Activated CD4-positive, alpha-beta T cell treated with anti-CD3 and anti-CD28 coated beads, Interleukin-2, amount 50 U/mL, for 4 hours (primary cell): ENCODE measurements around the gene FBN1.

Source experiments
- DNase-seq, 2 experiments: peaks; one replicate each; pipeline ENCODE4 v3.0.0-alpha.2; 2020

Gene FBN1

DNA sequence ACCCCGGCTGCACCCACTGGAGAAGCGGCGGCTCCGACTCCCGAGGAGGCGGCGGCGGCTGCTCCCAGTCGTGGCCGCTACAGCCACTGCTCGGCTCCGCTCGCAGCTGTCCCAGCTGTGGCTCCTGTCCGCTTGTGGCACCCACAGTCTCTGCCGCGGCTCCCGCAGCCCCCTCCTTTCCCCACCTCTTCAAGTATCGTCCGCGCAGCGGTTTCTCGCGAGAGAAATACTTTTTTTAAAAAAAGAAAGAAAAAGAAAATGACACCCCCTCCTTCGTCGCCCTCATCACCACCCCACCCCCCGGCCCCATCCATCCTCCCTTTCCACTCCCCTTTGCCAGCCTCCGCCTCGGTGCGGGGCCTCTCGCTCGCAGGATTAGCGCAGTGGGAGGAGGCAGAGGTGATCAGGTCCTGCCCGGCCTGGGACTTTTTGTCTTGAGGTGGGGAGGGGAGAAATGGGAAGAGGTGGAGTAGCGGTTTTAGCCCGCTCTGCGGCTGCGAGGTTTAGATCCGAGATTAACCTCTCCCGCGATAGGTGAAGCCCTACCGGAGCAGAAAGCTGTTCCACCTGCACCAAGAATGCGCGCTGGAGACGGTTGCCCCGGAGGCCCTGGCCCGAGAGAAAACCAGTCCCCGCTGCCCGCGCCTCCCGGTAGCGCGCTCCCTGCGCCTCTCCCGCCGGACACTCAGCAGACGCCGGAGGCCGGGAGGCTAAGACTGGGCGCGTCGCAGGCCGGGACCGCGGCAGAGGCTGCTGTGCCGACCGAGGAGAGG is at the start of gene FBN1:
Gene FBN1 (minus strand): TSS at position 152 of the 773 bp plus-strand sequence. CDS start 940 bp downstream, outside the sequence.
- no peak for DNase-seq

DNA sequence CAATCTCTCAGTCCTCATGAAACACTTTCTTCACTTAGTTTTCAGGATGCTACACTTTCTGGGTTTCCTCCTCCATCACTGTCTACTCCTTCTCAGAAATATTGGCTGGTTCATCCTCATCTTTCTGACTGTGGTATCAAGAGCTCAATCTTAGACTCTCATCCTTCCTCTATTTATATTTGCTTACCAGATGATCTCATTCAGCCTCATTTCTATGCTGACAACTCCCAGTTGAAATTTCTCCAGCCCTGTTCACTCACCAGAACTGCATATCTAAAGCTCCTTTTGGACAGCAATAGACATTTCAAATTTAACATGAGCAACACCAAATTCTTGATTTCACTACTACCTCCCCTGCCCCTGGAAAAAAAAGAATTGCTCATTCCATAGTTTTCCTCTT is 48.0 kb upstream of the FBN1 start:
- DNase-seq: no peak

DNA sequence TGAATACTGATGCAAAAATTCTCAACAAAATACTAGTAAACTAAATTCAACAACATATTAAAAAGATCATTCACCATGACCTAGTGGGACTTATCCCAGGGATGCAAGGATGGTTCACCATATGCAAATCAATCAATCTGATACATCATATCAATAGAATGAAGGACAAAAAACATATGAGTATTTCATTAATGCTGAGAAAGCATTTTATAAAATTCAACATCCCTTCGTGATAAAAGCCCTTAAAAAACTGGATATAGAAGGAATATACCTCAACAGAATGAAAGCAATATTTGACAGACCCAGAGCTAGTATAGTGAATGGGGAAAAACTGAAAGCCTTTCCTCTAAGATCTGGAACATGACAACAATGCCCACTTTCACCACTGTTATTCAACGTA is 43.0 kb upstream of the FBN1 start:
- DNase-seq: no peak

DNA sequence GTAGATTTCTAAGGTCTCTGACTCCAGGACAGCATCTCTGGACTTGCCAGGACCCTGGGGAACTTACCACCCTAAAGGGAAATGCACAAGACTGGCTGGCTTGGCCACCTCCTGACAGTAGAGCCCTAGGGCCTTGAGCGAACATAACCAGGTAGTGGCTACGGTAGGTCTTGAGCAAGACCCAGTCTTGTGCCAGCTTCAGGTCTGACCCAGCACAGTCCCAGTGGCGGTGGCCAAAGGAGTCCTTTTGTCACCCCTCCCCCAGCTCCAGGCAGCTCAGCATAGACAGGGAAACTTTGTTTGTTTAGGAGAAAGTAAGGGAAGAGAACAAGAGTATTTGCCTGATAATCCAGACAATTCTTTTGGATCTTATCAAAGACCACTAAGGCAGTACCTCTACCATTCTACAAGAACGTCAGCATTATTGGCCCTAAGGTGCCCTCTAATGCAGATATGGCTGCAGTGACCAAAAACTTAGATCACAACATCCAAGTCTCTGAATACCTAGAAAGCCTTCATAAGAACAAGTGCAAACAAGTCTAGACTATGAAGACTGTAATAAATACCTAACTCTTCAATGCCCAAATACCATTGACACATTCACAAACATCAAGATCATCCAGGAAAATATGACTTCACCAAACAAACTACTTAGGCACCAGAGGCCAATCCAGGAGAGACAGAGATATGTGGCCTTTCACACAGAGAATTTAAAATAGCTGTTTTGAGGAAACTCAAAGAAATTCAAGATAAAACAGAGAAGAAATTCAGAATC is 38.7 kb upstream of the FBN1 start:
- DNase-seq: no peak

DNA sequence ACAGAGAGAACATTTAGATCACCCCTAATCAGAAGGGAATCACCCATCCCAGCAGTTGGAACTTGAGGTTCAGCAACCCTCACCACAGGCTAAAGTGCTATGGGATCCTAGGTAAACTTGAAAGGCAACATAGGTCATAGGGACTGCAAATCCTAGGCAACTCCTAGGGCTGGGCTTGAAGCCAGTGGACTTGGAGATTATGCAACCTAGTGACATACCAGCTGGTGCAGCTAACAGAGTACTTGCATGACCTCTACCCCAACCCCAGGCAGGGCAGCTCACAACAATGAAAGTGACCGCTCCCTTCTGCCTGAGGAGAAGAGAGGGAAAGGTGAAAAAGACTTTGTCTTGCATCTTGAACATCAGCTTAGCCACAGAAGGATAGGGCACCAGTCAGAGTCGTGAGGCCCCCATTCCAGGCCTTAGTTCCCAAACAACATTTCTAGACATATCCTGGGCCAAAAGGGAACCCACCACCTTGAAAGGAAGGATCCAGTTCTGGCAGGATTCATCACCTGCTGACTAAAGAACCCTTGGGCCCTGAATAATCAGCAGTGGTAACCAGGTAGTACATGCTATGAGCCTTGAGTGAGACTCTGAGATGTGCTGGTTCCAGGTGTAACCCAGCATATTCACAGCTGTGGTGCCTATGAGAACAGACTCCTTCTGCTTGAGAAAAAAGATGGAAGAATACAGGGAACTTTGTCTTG is 37.6 kb upstream of the FBN1 start:
- DNase-seq: no peak

DNA sequence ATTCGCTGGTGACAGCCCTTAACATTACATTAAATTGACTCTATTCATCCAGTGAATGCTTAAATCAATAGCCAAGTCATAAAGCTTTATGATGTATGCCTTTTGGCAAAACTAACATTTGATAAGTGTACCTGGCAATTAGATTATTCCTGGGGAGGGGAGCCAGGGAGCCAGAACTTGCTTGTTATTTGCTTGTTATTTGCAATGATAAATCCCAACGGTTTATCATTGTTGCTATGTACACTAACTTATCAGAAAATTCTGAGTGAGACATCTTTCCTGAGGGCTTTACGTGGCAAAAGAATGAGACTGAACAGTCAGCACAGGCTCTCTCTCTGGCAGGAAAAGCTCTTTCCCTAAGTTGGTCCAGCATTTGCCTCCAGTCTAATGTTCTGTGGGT is 35.8 kb upstream of the FBN1 start:
- DNase-seq: no peak

DNA sequence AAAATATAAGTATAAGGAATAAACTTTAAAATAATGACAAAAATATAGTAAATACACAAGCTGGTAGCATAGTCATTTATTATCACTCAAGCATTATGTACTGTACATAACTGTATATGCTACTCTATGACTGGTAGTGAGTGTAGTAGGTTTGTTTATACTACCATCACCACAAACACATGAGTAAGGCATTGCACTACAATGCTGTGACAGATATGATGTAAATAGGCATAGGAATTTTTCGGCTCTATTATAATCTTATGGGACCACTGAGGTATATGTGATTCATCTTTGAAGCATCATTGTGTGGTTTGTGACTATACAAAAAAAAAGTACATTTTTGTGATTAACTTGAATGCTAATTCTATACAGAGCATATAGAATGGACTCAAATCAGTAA is 35.3 kb upstream of the FBN1 start:
- no peak for DNase-seq

DNA sequence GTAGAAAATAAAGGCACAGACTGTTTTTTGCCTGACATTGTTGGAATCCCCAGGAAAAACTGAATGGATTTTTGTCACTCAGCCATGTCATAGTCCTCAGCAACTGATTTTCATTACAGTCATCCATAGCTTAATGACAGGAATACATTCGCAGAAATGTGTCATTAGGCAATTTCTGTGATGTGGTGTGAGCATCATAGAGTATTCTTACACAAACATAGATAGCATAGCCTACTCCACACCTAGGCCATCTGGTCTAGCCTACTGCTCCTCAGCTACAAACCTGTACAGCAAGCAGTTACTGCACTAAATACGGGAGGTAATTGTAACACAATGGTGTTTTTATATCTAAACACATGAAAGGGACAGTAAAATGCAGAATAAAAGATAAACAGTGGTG is 34.4 kb upstream of the FBN1 start:
- no peak for DNase-seq

DNA sequence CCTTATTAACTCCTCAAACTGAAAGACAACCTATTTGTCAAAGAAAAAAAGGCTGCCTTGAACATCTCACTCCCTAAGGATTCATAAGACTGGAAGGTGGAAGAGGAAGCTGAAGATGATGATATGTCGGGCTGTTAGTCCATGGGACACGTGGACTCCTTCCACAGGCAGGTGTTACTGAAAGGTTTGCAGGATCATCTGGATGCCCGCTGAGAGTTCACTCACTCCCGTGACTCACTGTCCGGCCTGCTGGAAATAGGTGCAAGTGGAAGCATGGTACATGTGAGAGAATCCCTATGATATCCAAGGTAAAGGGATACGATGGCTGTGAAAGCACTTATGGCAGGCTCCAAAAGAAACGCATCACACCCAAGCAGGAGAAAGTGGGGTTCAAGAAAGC is 33.3 kb upstream of the FBN1 start:
- DNase-seq: no peak

DNA sequence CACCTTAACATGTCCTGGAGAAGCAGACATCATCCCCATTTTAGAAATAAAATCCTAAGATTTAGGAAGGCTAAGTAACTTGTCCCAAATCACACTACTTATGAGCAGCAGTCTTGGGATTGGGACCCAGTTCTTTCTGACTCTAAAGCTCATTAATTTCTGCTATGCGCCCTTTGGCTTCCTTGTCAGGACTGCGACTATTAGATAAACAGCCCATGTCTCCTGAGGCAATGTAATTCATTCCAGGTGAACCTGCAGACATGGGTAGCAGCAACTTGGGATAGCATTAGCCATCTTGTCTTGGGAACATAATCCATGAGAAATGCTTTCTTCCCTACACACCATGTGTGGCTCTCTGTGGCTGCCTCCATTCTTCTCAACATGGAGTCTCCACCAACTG is 32.3 kb upstream of the FBN1 start:
- DNase-seq: no peak

DNA sequence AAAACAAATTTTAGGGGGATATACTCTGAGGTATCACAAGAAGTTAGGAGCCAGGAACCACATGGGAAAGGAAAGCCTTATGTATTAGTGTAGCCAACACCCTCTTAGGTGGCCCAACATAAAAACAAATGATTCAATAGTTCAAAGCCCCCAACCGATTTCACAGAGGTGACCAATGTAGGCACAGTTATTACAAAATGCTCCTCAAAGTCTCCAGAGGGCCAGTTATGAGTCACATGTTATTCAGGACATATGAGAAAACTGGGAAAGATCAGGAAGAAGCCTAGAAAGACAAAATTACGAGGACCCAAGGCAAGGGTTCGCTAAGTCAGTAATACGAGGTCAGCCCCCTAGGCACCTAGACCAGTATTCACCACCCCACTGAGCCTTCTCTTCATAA is 29.9 kb upstream of the FBN1 start:
- DNase-seq: no peak

DNA sequence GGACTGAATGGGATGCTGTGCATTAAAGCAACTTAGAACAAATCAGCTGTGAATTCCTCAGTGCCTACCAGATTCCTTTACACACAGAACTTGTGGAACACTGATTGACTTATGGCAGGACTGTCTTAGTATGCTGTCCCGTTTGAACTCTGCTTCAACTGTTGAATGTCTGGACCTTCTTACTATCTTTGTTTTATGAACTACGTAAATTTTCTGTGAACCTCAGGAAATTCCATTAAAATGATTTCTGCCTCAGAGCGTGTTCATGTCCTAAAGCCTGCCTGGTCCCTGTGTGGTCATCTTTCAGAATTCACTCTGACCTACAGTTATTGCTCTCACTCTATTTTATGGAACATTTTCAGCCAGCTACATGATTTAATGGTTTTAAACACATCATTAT is 29.4 kb upstream of the FBN1 start:
- no peak for DNase-seq

DNA sequence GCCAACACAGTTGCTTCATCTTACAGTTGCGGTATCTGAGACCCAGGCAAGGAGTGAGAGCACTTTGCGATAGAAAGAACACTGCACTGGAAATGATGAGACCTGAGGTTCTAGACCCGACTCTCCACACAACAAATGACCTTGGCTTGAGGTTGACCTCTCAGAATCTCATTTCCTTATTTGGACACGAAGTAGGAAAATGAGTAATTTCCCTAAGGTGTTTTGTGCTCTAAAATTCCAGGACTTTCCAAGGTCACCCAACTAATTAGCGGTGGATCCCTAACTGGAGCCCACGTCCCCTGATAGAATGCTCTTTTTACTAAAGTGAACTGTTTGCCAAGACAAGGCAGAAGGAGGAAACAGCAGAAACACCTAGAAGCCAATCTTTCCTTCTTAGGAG is 26.7 kb upstream of the FBN1 start:
- no peak for DNase-seq

DNA sequence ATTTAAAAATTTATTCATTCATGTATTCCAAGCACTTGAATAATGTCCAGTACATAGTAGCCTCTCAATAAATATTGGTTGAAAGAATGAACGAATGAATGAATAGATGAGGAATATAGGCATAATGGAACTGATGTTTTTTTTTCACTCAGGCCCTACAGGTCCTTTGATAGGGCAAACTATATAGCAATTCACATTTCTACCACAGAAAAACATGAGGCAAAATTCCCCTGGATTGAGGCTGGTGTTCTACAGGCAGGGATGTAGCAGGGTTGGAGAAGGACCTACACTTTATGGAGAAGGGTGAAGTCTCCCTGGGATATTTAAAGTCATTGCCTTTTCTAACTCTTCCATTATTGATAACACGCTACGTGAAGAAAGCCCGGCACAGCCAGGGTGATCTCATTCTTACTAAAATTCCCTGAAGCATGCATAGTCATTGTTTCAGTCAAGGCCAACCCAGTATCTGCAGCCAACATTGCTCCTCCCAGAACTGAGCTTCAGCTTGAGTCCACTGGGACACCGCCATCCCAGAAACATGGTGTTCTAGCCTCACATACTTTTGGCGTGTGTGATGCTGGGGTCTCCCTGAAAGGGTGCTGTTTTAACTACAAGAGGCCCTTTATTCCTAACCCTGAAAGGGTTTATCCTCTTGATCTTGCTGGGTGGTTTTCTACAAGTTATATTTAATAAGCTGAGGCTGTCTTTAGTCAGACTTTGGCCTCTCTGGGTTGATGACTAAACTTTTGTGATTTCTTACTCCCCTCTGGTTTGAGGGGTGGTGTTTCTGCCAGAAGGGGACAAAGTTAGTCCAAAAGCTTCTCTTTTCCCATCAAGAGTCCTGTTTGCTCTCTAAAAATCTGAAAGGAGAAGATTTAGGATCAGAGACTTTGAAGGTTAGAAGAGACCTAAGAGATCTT is 25.9 kb upstream of the FBN1 start:
- DNase-seq: no peak

DNA sequence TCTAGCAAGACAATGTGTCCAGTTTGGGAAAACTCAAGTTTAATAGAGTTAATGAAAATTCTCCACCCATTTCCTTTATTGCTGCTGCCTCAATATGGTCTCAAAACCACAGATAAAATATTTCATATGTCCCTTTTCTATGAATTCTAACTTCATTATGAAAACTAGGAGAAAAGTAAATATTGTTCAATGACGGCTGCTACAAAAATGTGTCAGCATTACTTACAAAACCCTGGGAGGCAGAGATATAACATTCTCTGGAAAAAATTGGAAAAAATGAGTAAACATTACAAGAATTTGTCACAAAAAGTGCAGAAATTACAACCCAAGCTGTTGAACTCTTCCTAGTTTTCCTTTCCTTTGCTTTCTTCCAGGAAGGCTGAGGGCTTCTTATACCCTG is 22.2 kb upstream of the FBN1 start:
- DNase-seq: no peak

DNA sequence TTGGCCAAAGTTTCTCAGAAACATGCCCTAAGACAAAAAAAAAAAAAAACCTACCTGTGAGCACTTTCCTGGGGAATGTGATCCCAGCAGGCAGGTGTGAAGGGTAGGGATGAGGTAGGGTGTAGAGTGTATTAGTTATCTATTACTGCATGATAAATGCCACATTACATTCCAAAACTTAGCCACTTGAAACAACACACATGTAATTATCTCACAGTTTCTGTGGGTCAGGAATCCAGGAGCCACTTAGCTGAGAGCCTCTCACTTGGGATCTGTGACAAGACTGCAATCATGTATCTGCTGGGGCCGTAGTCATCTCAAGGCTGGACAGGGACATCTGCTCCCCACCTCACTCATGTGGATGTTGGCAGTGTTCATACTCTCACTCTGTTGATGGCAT is 18.9 kb upstream of the FBN1 start:
- no peak for DNase-seq

DNA sequence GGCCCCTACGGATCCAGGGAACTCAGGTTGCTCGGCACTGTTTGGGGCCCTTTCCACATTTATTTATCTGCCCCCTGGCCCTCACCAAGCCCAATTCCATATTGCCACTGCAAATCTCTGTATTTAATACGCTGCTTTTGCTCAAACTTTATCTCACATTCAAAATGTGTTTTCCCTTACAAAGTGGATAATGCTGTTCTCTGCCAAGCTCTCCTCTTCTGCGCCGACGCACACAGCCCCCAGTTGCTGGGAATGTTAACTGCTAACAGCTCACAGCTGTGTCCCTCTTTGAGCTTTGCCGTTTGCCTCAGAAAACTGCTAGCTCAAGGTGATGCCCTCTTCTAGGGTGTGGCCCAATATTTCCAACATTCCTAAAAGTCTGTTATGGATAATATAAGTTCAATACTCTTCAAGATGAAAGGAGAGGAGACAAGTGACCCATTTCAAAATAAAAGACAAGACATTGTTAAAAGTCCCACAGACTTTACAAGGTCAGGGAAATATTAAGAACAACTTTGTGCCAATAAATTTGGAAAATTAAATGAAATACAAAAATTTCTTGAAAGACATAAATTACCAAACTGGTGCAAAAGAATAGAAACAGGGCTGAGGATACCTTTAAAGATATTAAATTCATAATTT is 12.6 kb upstream of the FBN1 start:
- no peak for DNase-seq

DNA sequence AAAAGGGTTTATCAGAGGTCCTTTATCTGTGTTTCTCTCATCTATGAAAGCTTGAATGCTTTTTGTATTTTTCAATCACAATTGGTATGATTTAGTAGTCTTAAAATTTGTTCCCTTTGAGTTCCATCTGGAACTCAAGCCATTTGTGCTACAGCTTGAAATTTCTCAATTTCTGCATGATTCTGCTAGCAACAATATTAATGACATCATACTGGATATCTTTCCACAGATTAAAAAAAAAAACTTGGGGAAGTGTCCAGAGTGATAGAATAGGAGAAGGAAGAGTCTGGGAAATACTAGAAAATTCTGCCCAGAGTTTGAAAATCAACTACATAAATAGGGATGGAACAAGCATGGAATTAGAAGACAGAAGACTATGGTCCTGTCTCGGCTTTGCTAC is 9.3 kb upstream of the FBN1 start:
- no peak for DNase-seq

DNA sequence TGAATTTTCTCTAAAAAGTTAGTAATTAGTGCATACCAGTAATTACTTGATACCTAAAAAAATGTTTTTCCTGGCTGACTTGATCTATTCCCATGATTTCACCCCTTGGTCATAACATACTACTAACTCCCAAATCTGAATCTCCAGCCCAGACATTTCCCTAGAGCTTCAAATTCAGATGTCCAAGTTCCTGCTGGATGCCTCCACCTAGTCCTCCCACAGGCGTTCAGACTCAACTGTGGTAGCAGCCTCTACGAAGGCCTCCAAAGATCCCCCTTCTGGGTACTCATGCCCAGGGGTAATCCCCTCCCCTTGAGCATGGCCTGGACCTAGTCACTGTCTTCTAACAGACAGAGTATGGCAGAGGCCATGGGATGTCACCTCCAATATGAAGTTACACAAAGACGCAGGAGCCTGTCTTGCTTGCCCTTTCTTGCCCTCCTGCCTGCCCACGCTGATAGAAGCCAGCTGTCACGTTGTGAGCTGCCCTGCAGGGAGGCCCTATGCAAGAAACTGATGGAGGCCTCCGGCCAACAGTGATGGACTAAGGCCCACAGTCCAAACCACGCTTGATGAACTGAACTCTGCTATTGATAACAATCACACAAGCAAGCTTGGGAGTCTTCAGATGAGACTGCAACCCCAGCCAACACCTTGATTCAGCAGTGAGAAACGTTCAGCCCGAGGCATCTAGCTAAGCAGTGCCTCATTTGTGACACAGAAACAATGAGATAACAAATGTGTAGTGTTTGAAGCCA is 8.6 kb upstream of the FBN1 start:
- DNase-seq: no peak

DNA sequence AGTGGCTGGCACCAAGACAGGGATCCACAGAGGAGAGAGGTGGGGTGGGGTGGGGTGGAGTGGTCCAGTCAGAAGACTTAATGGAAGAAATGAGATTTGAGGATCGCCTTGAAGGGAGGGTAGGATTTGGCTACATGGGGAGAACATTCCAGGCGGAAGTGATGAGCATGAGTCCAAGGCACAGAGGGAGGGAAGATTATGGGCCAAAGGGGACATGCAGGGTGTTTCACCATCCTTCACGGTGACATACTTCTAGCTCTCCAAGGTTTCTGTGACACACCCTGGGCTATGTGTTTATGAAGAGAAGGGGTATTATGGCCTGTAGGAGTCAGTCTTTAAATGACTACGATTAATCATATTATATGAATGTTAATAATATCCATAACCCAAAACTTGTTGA is 7.7 kb upstream of the FBN1 start:
- DNase-seq: no peak

DNA sequence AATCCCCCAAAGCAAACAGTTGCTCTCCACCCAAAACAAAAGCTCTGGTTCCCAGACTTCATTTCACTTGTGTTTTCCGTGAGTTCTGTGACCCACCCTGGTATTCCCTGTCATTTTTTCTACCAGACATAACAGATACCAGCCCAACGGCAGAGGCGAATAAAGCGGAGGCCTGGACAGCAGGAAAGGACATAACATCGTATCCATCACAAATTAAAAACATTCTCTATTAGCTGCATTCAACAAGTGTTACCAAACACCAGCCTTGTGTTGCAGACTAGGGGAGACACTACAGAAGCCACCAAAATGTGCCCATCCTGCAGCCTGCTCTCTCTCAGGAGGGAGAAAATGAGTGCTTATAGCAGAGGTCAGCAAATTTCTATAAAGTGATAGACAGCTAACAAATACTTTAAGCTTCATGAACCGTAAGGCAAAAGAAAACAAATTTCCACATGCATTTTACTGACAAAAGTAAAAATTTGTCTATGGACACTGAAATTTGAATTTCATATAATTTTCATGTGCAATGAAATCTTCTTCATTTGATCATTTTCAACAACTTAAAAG is 7.1 kb upstream of the FBN1 start:
- DNase-seq: no peak
